CD8-positive, alpha-beta memory T cell (primary cell): ENCODE data around the gene ZNF554. TPM values are rescaled to one million over a fixed set of nuclear protein-coding genes. Genes with fewer than 3 reads are reported as not detected.

Source experiments
- CTCF ChIA-PET: fragments of 350-600 bp; sonication (Branson Sonifier 250); formaldehyde crosslinking; loops from one replicate; lab custom pipeline; 2021; ENCODE audit warnings: antibody characterized with exemption; lab: Charles Lee
- POLR2A ChIA-PET: fragments of 350-600 bp; sonication (Branson Sonifier 250); formaldehyde crosslinking; loops from one replicate; lab custom pipeline; 2021; ENCODE audit warnings: antibody characterized with exemption; lab: Charles Lee
- DNase-seq, 5 donors: peaks; one replicate each; pipeline versions ENCODE4 v3.0.0 to v3.0.0-alpha.2; 2020 to 2022; ENCODE audit warnings: mixed read lengths in 1 of 5
- H3K27ac ChIP-seq: one replicate; pipeline ENCODE4 v1.7.0; 2013; ENCODE audit warnings: low read depth, mild to moderate bottlenecking, low read length, moderate library complexity
- H3K27me3 ChIP-seq: 2 replicates; pipeline ENCODE4 v1.7.0; 2013; ENCODE audit warnings: low read length, mild to moderate bottlenecking; ENCODE audit not compliant: insufficient read depth, poor library complexity, severe bottlenecking
- H3K36me3 ChIP-seq: 2 replicates; pipeline ENCODE4 v1.7.0; 2013; ENCODE audit warnings: mild to moderate bottlenecking, low read length, moderate library complexity; ENCODE audit not compliant: insufficient read depth
- H3K4me1 ChIP-seq: 2 replicates; pipeline ENCODE4 v1.7.0; 2013; ENCODE audit warnings: mild to moderate bottlenecking, low read length, moderate library complexity; ENCODE audit not compliant: insufficient read depth
- H3K4me3 ChIP-seq: 2 replicates; pipeline ENCODE4 v1.7.0; 2013; ENCODE audit warnings: mild to moderate bottlenecking, low read length
- H3K9me3 ChIP-seq: 2 replicates; pipeline ENCODE4 v1.7.0; 2013; ENCODE audit warnings: mild to moderate bottlenecking, low read length
- H3K27ac Mint-ChIP-seq, 8 donors: one replicate each; pipeline ENCODE4 v1.8.0; 2020 to 2021; ENCODE audit warnings: mixed read lengths in 8 of 8, mild to moderate bottlenecking in 6 of 8, inconsistent platforms in 3 of 8, moderate library complexity in 3 of 8
- H3K27me3 Mint-ChIP-seq, 2 donors: one replicate each; pipeline ENCODE4 v1.8.0; 2020 to 2021; ENCODE audit warnings: mixed read lengths in 2 of 2, mild to moderate bottlenecking in 1 of 2, moderate library complexity in 1 of 2
- H3K36me3 Mint-ChIP-seq, 3 donors: one replicate each; pipeline ENCODE4 v1.8.0; 2020 to 2021; ENCODE audit warnings: mixed read lengths in 3 of 3, inconsistent platforms in 1 of 3, mild to moderate bottlenecking in 1 of 3
- H3K4me1 Mint-ChIP-seq, 3 donors: one replicate each; pipeline ENCODE4 v1.8.0; 2020 to 2021; ENCODE audit warnings: mixed read lengths in 3 of 3, inconsistent platforms in 1 of 3, mild to moderate bottlenecking in 1 of 3
- H3K4me3 Mint-ChIP-seq, 7 donors: one replicate each; pipeline ENCODE4 v1.8.0; 2020 to 2021; ENCODE audit warnings: mixed read lengths in 7 of 7, mild to moderate bottlenecking in 6 of 7, moderate library complexity in 4 of 7, inconsistent platforms in 2 of 7
- H3K9me3 Mint-ChIP-seq, 5 donors: one replicate each; pipeline ENCODE4 v1.8.0; 2020 to 2022; ENCODE audit warnings: mixed read lengths in 5 of 5, mild to moderate bottlenecking in 3 of 5, moderate library complexity in 2 of 5, inconsistent platforms in 1 of 5
- polyA plus RNA-seq: library from polyadenylated mRNA; unstranded; fragments of 300-500 nt; fragmentation: Illumina TruSeq; gene quantifications from one replicate; pipeline ENCODE4 v1.2.3, GENCODE V29; 2021
- total RNA-seq, 2 experiments: library from RNA; stranded (reverse); gene quantifications; one replicate each; pipeline ENCODE4 v1.2.3, GENCODE V29; 2021

ZNF554 gene
- total and polyA plus RNA-seq, 3 experiments from 2014 or later = 2.1 to 5.7 (median 2.3) TPM

DNA sequence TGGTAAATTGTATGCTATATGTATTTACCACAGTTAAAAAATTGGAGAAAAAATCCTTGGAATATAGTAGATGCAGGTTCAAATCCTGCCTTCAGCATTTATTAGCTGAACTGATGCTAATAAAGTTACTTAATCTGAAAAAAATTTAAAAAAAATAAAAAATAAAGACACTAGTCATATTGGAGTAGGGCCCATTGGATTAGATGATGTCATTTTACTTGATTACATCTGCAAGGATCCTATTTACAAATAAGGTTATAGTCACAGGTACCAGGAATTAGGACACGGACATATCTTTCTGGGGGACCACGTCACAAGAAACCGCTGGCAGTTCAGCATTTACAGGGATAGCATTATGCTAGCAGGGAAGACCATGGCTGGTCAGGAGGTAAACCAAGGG, 27.8 kb downstream of the ZNF554 start:
- ChIA-PET POLR2A (no interaction called here), CTCF (no interaction called here)
- no peak overlapping the region for H3K4me3 Mint-ChIP-seq
- peaks cover 22 to 39% (median 28%) of the 10 kb centered on the region in 3 donors for H3K36me3 Mint-ChIP-seq
- no peak for DNase-seq
- no peaks in the 10 kb centered on the region for H3K27me3 Mint-ChIP-seq
- H3K27ac Mint-ChIP-seq = no peak overlapping the region
- Histone ChIP-seq H3K27me3 (no peaks in the 10 kb centered on the region), H3K4me3 (no peak overlapping the region), H3K36me3 (peaks cover 19% of the 10 kb centered on the region), H3K4me1 (peaks cover 12% of the 10 kb centered on the region), H3K9me3 (peaks cover 5% of the 10 kb centered on the region), H3K27ac (no peak overlapping the region)
- H3K4me1 Mint-ChIP-seq = peaks cover 20 to 40% (median 31%) of the 10 kb centered on the region in 3 donors
- peaks cover 6 to 30% (median 25%) of the 10 kb centered on the region in 5 donors for H3K9me3 Mint-ChIP-seq

DNA sequence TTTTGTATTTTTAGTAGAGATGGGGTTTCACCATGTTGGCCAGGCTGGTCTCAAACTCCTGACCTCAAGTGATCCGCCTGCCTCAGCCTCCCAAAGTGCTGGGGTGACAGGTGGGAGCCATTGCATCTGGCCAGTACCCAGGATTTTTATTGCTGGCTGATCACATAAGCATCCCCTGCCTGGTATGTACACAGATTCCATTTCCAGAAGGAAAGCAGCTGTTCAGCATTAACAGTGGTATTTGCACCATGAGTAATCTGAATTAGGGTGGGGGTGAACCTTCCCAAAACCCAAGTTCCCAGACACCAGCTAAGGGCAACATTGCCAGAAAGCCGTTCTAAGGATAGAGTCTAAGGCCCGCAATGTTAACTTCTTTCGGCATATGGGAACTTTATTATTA, 28.9 kb downstream of the ZNF554 start:
- H3K36me3 ChIP-seq = peaks cover 30% of the 10 kb centered on the region
- CTCF ChIA-PET = no interaction called here
- peaks cover 15 to 32% (median 22%) of the 10 kb centered on the region in 3 donors for H3K4me1 Mint-ChIP-seq
- H3K4me3 Mint-ChIP-seq = no peak overlapping the region
- no peak overlapping the region for H3K27ac ChIP-seq
- H3K4me1 ChIP-seq = peaks cover 9% of the 10 kb centered on the region
- H3K36me3 Mint-ChIP-seq = peaks cover 31 to 48% (median 39%) of the 10 kb centered on the region in 3 donors
- H3K27ac Mint-ChIP-seq = no peak overlapping the region
- DNase-seq = no peak
- H3K4me3 ChIP-seq = no peak overlapping the region
- peaks cover 13 to 41% (median 36%) of the 10 kb centered on the region in 5 donors for H3K9me3 Mint-ChIP-seq
- H3K9me3 ChIP-seq = peaks cover 17% of the 10 kb centered on the region
- no peaks in the 10 kb centered on the region for H3K27me3 Mint-ChIP-seq
- no peaks in the 10 kb centered on the region for H3K27me3 ChIP-seq
- POLR2A ChIA-PET = no interaction called here

DNA sequence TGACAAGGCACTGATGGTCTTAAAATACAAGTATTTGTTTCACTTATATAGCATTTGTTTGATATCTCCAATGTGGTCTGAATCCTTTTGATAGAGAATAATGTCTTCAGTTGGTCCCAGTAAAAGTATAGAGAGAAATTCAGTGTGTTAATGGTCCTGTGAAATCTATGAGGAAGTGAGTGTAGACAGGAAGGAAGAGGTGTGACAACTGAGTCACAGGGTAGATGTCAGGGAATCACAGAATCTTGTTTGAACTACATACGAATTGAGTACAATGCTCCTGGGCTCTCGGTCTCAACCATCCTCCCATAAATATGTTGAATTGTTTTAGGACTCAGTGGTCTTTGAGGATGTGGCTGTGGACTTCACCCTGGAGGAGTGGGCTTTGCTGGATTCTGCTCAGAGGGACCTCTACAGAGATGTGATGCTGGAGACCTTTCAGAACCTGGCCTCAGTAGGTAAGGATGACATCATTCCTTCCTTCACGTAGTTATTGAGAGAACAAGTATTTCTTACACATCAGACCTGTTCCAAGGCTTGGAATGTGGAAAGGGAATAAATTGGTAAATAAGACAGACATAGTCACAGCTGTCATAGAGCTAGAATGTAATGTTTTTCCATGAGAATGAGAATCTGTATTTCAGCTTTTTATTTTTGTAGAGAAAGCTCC, 30.7 kb downstream of the ZNF554 start:
- Histone ChIP-seq H3K9me3 (peaks cover 29% of the 10 kb centered on the region), H3K36me3 (peaks cover 31% of the 10 kb centered on the region), H3K4me1 (peaks cover 10% of the 10 kb centered on the region), H3K4me3 (no peak overlapping the region), H3K27me3 (no peaks in the 10 kb centered on the region), H3K27ac (no peak overlapping the region)
- DNase-seq = no peak
- Mint-ChIP-seq H3K27ac (peak overlapping the region in 5 of 8 donors; percentile 12 to 66 (median 49)), H3K36me3 (peaks cover 32 to 57% (median 53%) of the 10 kb centered on the region in 3 donors), H3K9me3 (peaks cover 21 to 55% (median 48%) of the 10 kb centered on the region in 5 donors), H3K27me3 (no peaks in the 10 kb centered on the region), H3K4me1 (peaks cover 13 to 25% (median 21%) of the 10 kb centered on the region in 3 donors), H3K4me3 (peak overlapping the region in 3 of 7 donors; percentile 24 to 62 (median 52))
- CTCF ChIA-PET = interaction anchor here (0.9 kb wide), 1 partner anchor 12 kb away, joined by 4 read pairs; no protein-coding TSS in a partner anchor
- POLR2A ChIA-PET = no interaction called here

DNA sequence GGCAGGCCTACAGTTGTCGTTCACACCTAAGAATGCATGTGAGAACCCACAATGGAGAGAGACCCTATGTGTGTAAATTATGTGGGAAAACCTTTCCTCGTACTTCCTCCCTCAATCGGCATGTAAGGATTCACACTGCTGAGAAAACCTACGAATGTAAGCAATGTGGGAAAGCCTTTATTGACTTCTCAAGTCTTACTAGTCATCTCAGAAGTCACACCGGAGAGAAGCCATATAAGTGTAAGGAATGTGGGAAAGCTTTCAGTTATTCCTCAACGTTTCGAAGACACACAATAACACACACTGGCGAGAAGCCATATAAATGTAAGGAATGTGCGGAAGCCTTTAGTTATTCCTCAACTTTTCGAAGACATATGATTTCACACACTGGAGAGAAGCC, 32.9 kb downstream of the ZNF554 start:
- peaks cover 21 to 60% (median 48%) of the 10 kb centered on the region in 5 donors for H3K9me3 Mint-ChIP-seq
- no peak overlapping the region for H3K4me3 Mint-ChIP-seq
- H3K36me3 Mint-ChIP-seq = peaks cover 34 to 53% (median 52%) of the 10 kb centered on the region in 3 donors
- H3K27ac Mint-ChIP-seq = no peak overlapping the region
- CTCF ChIA-PET = no interaction called here
- no peak for DNase-seq
- H3K4me1 ChIP-seq = peaks cover 32% of the 10 kb centered on the region
- POLR2A ChIA-PET = no interaction called here
- H3K4me1 Mint-ChIP-seq = peaks cover 24 to 32% (median 28%) of the 10 kb centered on the region in 3 donors
- H3K9me3 ChIP-seq = peaks cover 29% of the 10 kb centered on the region
- peaks cover 31% of the 10 kb centered on the region for H3K36me3 ChIP-seq
- no peaks in the 10 kb centered on the region for H3K27me3 Mint-ChIP-seq
- no peak overlapping the region for H3K27ac ChIP-seq
- H3K27me3 ChIP-seq = no peaks in the 10 kb centered on the region
- no peak overlapping the region for H3K4me3 ChIP-seq

DNA sequence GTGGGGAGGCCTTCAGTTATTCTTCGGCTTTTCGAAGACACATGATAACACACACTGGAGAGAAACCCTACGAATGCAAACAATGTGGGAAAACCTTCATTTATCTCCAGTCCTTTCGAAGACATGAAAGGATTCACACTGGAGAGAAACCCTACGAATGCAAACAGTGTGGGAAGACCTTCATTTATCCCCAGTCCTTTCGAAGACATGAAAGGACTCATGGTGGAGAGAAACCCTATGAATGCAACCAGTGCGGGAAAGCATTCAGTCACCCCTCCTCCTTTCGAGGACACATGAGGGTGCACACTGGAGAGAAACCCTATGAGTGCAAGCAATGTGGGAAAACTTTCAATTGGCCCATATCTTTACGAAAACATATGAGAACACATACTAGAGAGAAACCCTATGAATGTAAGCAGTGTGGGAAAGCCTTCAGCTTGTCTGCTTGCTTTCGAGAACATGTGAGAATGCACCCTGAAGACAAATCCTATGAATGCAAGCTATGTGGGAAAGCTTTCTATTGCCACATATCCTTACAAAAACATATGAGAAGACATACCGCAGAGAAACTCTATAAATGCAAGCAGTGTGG, 33.4 kb downstream of the ZNF554 start:
- Mint-ChIP-seq H3K4me3 (no peak overlapping the region), H3K4me1 (peaks cover 24 to 32% (median 29%) of the 10 kb centered on the region in 3 donors), H3K27me3 (no peaks in the 10 kb centered on the region), H3K36me3 (peaks cover 34 to 53% (median 51%) of the 10 kb centered on the region in 3 donors), H3K27ac (no peak overlapping the region), H3K9me3 (peaks cover 21 to 60% (median 48%) of the 10 kb centered on the region in 5 donors)
- Histone ChIP-seq H3K27me3 (no peaks in the 10 kb centered on the region), H3K27ac (no peak overlapping the region), H3K9me3 (peaks cover 29% of the 10 kb centered on the region), H3K4me1 (peaks cover 37% of the 10 kb centered on the region), H3K36me3 (peaks cover 31% of the 10 kb centered on the region), H3K4me3 (no peak overlapping the region)
- ChIA-PET CTCF (no interaction called here), POLR2A (interaction anchor here (0.6 kb wide), 1 partner anchor 10 kb away, joined by 7 read pairs; no protein-coding TSS in a partner anchor)
- no peak for DNase-seq

DNA sequence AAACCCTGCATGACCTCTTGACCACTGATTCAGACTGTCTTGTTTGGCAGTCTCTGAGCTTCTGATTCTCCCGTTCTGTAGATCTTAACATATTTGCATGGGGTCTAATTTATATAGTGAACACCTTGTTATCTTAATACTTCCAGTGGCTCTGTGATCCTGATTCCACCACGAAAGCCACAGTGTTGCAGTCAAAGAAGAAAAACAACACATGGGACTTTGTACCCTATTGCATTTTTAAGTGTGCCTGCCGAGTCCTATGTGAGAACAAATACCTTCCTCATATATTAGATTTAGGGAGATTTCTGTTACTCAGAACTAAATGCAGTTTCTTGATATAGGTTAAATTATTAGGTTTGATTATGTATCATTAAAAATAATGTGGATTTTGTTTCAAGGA, 35.2 kb downstream of the ZNF554 start:
- H3K36me3 ChIP-seq = peaks cover 31% of the 10 kb centered on the region
- H3K27me3 ChIP-seq = no peaks in the 10 kb centered on the region
- ChIA-PET POLR2A (no interaction called here), CTCF (interaction anchor here (1.3 kb wide), 1 partner anchor 14 kb away, joined by 4 read pairs; the partner anchor contains the start of gene ZNF555)
- Mint-ChIP-seq H3K9me3 (peaks cover 21 to 64% (median 49%) of the 10 kb centered on the region in 5 donors), H3K27me3 (no peaks in the 10 kb centered on the region), H3K27ac (no peak overlapping the region), H3K4me3 (no peak overlapping the region), H3K4me1 (peaks cover 23 to 33% (median 30%) of the 10 kb centered on the region in 3 donors), H3K36me3 (peaks cover 34 to 51% (median 50%) of the 10 kb centered on the region in 3 donors)
- no peak for DNase-seq
- H3K4me1 ChIP-seq = peaks cover 38% of the 10 kb centered on the region
- H3K4me3 ChIP-seq = no peak overlapping the region
- no peak overlapping the region for H3K27ac ChIP-seq
- peaks cover 29% of the 10 kb centered on the region for H3K9me3 ChIP-seq

DNA sequence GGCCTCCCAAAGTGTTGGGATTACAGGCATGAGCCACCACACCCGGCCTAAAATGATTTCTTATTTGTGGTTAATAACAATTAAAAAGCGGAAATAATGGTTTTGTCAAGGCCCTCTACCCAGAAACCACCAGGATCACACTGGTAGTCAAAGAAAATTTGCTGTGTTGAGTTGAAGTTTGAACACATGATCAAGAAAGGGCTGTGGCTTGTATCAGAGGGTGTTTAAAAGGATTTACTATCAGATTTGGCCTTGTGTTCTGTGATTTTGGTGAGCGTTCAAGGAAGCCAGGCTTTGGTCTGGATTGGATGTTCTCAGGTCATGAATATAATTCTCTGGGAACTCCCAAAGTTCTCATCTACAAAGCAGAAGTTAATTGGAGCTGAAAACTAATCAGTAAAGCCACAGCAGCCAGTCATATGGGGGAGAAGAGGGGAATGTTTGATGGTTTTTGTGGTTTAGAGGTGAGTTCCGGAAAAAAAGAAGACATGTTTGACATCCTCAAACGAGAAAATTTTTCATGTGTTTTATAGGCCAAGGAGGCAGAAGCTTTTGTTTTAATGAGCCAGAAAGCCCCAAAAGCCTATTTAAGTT, 36.9 kb downstream of the ZNF554 start:
- no peaks in the 10 kb centered on the region for H3K27me3 ChIP-seq
- H3K9me3 ChIP-seq = peaks cover 29% of the 10 kb centered on the region
- peak overlapping the region in 6 of 7 donors; percentile 4 to 69 (median 44) for H3K4me3 Mint-ChIP-seq
- H3K4me1 Mint-ChIP-seq = peaks cover 14 to 22% (median 21%) of the 10 kb centered on the region in 3 donors
- peak in 2 of 5 donors; percentile 46 to 79 for DNase-seq
- no peak overlapping the region for H3K4me3 ChIP-seq
- ChIA-PET CTCF (no interaction called here), POLR2A (interaction anchor here (1.0 kb wide), 1 partner anchor 32 kb away, joined by 3 read pairs; no protein-coding TSS in a partner anchor)
- H3K36me3 Mint-ChIP-seq = peaks cover 24 to 40% (median 34%) of the 10 kb centered on the region in 3 donors
- H3K36me3 ChIP-seq = peaks cover 22% of the 10 kb centered on the region
- no peaks in the 10 kb centered on the region for H3K27me3 Mint-ChIP-seq
- H3K27ac ChIP-seq = no peak overlapping the region
- peaks cover 18 to 50% (median 40%) of the 10 kb centered on the region in 5 donors for H3K9me3 Mint-ChIP-seq
- peak overlapping the region; percentile 27 to 91 (median 74) for H3K27ac Mint-ChIP-seq
- H3K4me1 ChIP-seq = peaks cover 31% of the 10 kb centered on the region
